Common myeloid progenitor, CD34-positive (primary cell): ENCODE results near the gene MT1F.
"Not testable (repeated sequence)": the region's sequence is repeated elsewhere in the genome, so short reads cannot be mapped to it uniquely, and the experiment has no call there.

ENCODE experiments used
- CTCF ChIA-PET: fragments of 350-600 bp; sonication (Branson Sonifier 250); formaldehyde crosslinking; loops from one replicate; lab custom pipeline; 2021; ENCODE audit warnings: antibody characterized with exemption; lab: Charles Lee
- POLR2A ChIA-PET: fragments of 350-600 bp; sonication (Branson Sonifier 250); formaldehyde crosslinking; loops from one replicate; lab custom pipeline; 2021; ENCODE audit warnings: antibody characterized with exemption; lab: Charles Lee
- DNase-seq, 3 donors: peaks; one replicate each; pipeline versions ENCODE4 v3.0.0 to v3.0.0-alpha.2; 2013
- H3K27ac ChIP-seq, 2 experiments: 1 replicate in 1 of 2; 2 replicates in 1 of 2; pipeline ENCODE4 v1.7.0; 2013; ENCODE audit warnings: inconsistent platforms in 2 of 2, low read length in 2 of 2, mild to moderate bottlenecking in 2 of 2, low read depth in 1 of 2, moderate library complexity in 1 of 2; ENCODE audit not compliant: severe bottlenecking in 2 of 2, insufficient read depth in 1 of 2, poor library complexity in 1 of 2
- H3K27me3 ChIP-seq, 5 experiments: replicated peaks in 2 of 5; 1 replicate in 3 of 5; 2 replicates in 2 of 5; pipeline versions ENCODE4 v1.6.1 to v1.7.0; 2013; ENCODE audit warnings: low read length in 4 of 5, mild to moderate bottlenecking in 2 of 5, moderate library complexity in 2 of 5, inconsistent platforms in 1 of 5; ENCODE audit not compliant: insufficient read depth in 5 of 5, control insufficient read depth in 4 of 5
- H3K36me3 ChIP-seq, 4 experiments: 1 replicate in 2 of 4; 2 replicates in 2 of 4; pipeline versions ENCODE4 v1.6.1 to v1.7.0; 2013; ENCODE audit warnings: low read length in 3 of 4, control low read depth in 1 of 4, mild to moderate bottlenecking in 1 of 4; ENCODE audit not compliant: control insufficient read depth in 4 of 4, insufficient read depth in 4 of 4
- H3K4me1 ChIP-seq, 4 experiments: 1 replicate in 3 of 4; 2 replicates in 1 of 4; pipeline versions ENCODE4 v1.6.1 to v1.7.1; 2013; ENCODE audit warnings: low read length in 3 of 4, mild to moderate bottlenecking in 3 of 4, control low read depth in 1 of 4, inconsistent platforms in 1 of 4, moderate library complexity in 1 of 4; ENCODE audit not compliant: control insufficient read depth in 4 of 4, insufficient read depth in 4 of 4; ENCODE audit errors: control extremely low read depth in 1 of 4
- H3K4me3 ChIP-seq, 7 experiments: 1 replicate in 4 of 7; 2 replicates in 3 of 7; pipeline versions ENCODE4 v1.5.1 to v1.7.0; 2013; ENCODE audit warnings: mild to moderate bottlenecking in 7 of 7, low read length in 6 of 7, moderate library complexity in 6 of 7, inconsistent platforms in 2 of 7, low read depth in 2 of 7, control low read depth in 1 of 7; ENCODE audit not compliant: insufficient read depth in 4 of 7, control insufficient read depth in 1 of 7; ENCODE audit errors: extremely low read depth in 1 of 7
- H3K9me3 ChIP-seq, 5 experiments: 1 replicate in 4 of 5; 2 replicates in 1 of 5; pipeline versions ENCODE4 v1.6.1 to v1.7.1; 2013; ENCODE audit warnings: low read length in 4 of 5, mild to moderate bottlenecking in 2 of 5, inconsistent platforms in 1 of 5, low read depth in 1 of 5, moderate library complexity in 1 of 5; ENCODE audit not compliant: control insufficient read depth in 4 of 5, insufficient read depth in 2 of 5; ENCODE audit errors: control extremely low read depth in 1 of 5
- WGBS: methylation state at CpG from one replicate; pipeline ENCODE4 v1.1.5; 2013; ENCODE audit not compliant: insufficient coverage; 5-methylcytosine and 5-hydroxymethylcytosine counted together

The MT1F gene

DNA sequence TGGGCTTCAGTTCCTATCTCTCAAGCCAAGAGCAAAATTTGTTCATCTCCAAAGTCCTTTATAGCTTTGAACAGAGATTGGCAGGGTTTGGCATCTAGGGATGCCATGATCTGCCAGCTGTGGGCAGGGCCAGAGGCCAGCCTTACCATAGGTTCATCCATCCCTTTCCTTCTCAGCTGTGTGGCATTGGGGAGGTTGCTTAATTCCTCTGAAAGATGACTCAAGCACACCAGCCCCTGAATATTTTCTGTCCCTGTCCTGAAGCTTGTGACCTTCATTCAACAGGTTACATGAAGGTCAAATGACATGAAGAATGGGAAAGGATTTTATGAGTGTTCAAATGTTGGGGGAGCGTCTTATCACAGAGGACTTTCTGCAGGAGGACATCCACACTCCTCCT, 6.7 kb downstream of the MT1F start:
- no peak overlapping the region for H3K27ac ChIP-seq
- H3K4me3 ChIP-seq: no peak overlapping the region
- peaks cover 0 to 21% (median 10%) of the 10 kb centered on the region in 4 experiments for H3K4me1 ChIP-seq
- H3K36me3 ChIP-seq: no peaks in the 10 kb centered on the region
- H3K27me3 ChIP-seq: peaks cover 13 to 99% (median 62%) of the 10 kb centered on the region in 5 experiments
- ChIA-PET CTCF (no interaction called here), POLR2A (interaction anchor here (0.6 kb wide), 1 partner anchor 91 kb away, joined by 3 read pairs; no protein-coding TSS in a partner anchor)
- WGBS: no CpG with 5 or more reads among the region's 1 CpG
- no peaks in the 10 kb centered on the region for H3K9me3 ChIP-seq
- no peak for DNase-seq

DNA sequence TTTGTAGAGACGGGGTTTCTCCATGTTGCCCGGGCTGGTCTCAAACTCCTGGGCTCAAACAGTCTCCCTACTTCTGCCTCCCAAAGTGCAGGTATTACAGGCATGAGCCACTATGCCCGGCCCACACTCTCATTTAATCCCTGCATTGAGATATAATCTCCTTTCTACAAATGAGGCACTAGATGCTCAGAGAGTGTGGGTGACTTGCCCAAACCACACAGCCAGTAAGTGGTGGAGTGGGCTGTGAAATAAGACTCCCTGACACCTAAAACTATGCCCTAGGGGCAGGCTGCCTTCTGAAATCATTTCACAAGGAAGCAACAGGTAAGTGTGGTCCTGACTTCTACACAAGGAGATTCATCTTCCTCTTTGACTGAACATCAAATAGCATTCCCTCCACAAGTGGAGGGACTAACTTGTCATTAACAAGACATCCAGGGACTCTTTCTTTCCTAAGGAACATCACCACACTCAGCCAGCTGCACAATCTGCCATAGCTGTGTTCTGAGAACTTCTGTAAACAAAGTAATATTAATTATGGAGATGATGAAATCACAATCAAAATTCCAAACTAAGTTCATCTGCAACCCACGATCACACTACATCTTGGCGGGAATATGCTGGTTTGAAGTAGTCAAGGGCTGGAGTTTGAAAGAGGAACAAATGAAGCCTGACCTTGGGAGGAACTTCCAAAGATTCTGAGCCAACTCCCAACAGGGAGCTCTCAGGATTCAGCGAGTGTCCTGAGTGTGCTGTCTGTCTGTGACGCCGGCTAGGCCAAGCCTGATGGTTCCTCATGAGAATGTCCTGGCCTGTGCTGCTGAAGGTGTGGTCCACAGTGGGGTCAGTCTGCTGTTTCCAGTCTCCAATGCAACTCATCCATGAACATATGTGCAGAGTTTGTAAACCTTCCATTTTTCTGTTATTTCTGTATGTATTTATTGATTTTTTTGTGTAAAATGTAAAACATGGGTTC, 7.8 kb downstream of the MT1F start:
- H3K4me3 ChIP-seq, H3K27ac ChIP-seq, H3K36me3 ChIP-seq, CTCF ChIA-PET, DNase-seq, H3K9me3 ChIP-seq, POLR2A ChIA-PET: not testable (repeated sequence)
- 100% methylated on average over 2 of the region's 8 CpGs for WGBS
- H3K4me1 ChIP-seq: peaks cover 0 to 26% (median 10%) of the 10 kb centered on the region in 4 experiments
- H3K27me3 ChIP-seq: peaks cover 14 to 100% (median 69%) of the 10 kb centered on the region in 5 experiments

- peak within 1 kb of the TSS in 3 of 7 experiments; percentile 23 to 32 (median 28) for H3K4me3 ChIP-seq
- peaks cover 16 to 100% (median 55%) of the 10 kb centered on the region in 5 experiments for H3K27me3 ChIP-seq
- H3K27ac ChIP-seq: no peak within 1 kb of the TSS
- POLR2A ChIA-PET: no interaction called here
- H3K4me1 ChIP-seq: peaks cover 0 to 20% (median 7%) of the 10 kb centered on the region in 4 experiments
- CTCF ChIA-PET: interaction anchor here (1.1 to 7.2 kb wide), 3 partner anchors 15 to 96 kb away, joined by 3 to 42 read pairs (median 6); partner anchors contain the start of gene MT1X
- no peaks in the 10 kb centered on the region for H3K36me3 ChIP-seq
- H3K9me3 ChIP-seq: no peaks in the 10 kb centered on the region
- DNase-seq: peak in 2 of 3 donors; percentile 51 to 60
- WGBS: 10% methylated on average over 34 of the region's 46 CpGs
Measured at GRCh38 chr16:56667581-56668571, 10.1 kb downstream of the MT1F start, which contains the start of gene MT1G. MT1G (minus strand) TSS chr16:56668065; CDS start chr16:56667993, 72 bp downstream.

DNA sequence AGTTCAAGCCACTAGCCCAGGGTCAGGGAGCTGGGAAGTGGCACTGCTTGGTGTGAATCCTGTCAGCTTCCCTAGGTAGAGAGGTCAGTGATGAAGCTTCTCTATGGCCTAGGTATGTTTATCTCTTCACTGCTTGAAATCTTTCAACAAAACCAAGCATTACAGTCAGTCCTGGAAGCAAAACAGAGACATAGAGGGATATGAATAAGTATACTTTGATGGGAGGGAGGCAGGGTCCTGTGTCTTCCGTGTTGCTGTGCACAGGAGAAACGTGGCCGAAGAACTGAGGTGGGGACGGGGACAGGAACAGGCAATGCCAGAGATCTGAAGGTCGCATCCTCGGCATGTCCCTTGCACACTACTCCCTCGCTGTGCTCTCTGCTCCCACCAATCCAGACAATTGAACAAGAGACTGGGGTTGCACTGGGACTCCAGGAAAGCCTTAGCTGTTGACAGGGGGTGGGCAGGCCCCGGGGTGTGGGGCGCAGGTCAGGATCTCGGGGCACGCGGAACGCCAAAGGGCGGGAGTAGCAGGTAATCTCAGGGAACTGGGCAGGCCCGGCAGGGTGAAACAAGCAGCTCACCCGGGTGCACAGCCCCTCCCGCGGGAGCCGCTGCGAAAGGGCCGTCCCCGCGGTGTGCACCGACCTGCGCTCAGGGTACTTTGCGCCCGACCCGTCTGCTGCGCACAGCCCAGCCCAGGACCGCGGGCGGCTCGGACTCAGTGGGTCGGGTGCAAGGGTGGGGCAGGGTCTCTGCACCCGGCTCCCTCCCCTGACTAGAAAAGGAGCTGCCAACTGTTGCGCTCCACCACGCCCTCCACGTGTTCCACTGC, 11.5 kb downstream of the MT1F start, which contains the start of gene MT1H:
MT1H (plus strand) TSS at position 810 of the 835 bp plus-strand sequence. CDS start 71 bp downstream, outside the sequence.
- peaks cover 13 to 96% (median 52%) of the 10 kb centered on the region in 5 experiments for H3K27me3 ChIP-seq
- ChIA-PET CTCF (interaction anchor here (0.6 to 7.2 kb wide), 3 partner anchors 13 to 33 kb away, joined by 3 to 42 read pairs (median 6); partner anchors contain the start of gene MT1X), POLR2A (no interaction called here)
- peaks cover 0 to 18% (median 5%) of the 10 kb centered on the region in 4 experiments for H3K4me1 ChIP-seq
- peak in 1 of 3 donors; percentile 19 for DNase-seq
- WGBS: 13% methylated on average over 36 of the region's 38 CpGs
- no peak within 1 kb of the TSS for H3K27ac ChIP-seq
- H3K4me3 ChIP-seq: peak within 1 kb of the TSS in 1 of 7 experiments; percentile 4
- H3K36me3 ChIP-seq: no peaks in the 10 kb centered on the region
- no peaks in the 10 kb centered on the region for H3K9me3 ChIP-seq

- peaks cover 8 to 92% (median 46%) of the 10 kb centered on the region in 5 experiments for H3K27me3 ChIP-seq
- peak overlapping the region in 1 of 7 experiments; percentile 4 for H3K4me3 ChIP-seq
- peaks cover 0 to 18% (median 5%) of the 10 kb centered on the region in 4 experiments for H3K4me1 ChIP-seq
- ChIA-PET POLR2A (no interaction called here), CTCF (interaction anchor here (0.6 to 7.2 kb wide), 4 partner anchors 8 to 32 kb away, joined by 3 to 42 read pairs (median 3); no protein-coding TSS in a partner anchor)
- no peak for DNase-seq
- 17% methylated on average over 13 of the region's 19 CpGs for WGBS
- no peaks in the 10 kb centered on the region for H3K36me3 ChIP-seq
- no peak overlapping the region for H3K27ac ChIP-seq
- H3K9me3 ChIP-seq: no peaks in the 10 kb centered on the region
Measured at GRCh38 chr16:56669840-56670619, 12.3 kb downstream of the MT1F start.
